Spleen (tissue), 11 donors: ENCODE data around the gene ZNF532. TPM values are rescaled to one million over a fixed set of nuclear protein-coding genes. Genes with fewer than 3 reads are reported as not detected.
A peak's percentile ranks its signal among the peaks of the same experiment; 100 is the strongest.

Experiments used
- DNase-seq: peaks from one replicate; pipeline ENCODE4 v3.0.0-alpha.2; 2020
- H3K27ac ChIP-seq, 8 donors: fragments of 200-600 bp; sonication (generic) in 7 of 8; 1 replicate in 4 of 8; 2 replicates in 4 of 8; pipeline versions ENCODE4 v1.5.0 to v1.8.0; 2016 to 2021; ENCODE audit warnings: inconsistent platforms in 4 of 8, mild to moderate bottlenecking in 4 of 8, moderate library complexity in 1 of 8
- H3K27me3 ChIP-seq, 7 donors: fragments of 200-600 bp; sonication (generic) in 6 of 7; replicated peaks in 1 of 7; 1 replicate in 4 of 7; 2 replicates in 3 of 7; pipeline versions ENCODE4 v1.5.0 to v1.8.0; 2016 to 2021; ENCODE audit warnings: inconsistent platforms in 3 of 7, mild to moderate bottlenecking in 1 of 7
- H3K36me3 ChIP-seq, 6 donors: fragments of 200-600 bp; sonication (generic) in 5 of 6; 1 replicate in 4 of 6; 2 replicates in 2 of 6; pipeline versions ENCODE4 v1.5.0 to v1.8.0; 2016 to 2021; ENCODE audit warnings: inconsistent platforms in 2 of 6
- H3K4me1 ChIP-seq, 6 donors: fragments of 200-600 bp; sonication (generic) in 5 of 6; 1 replicate in 3 of 6; 2 replicates in 3 of 6; pipeline versions ENCODE4 v1.5.0 to v1.8.0; 2016 to 2021; ENCODE audit warnings: inconsistent platforms in 3 of 6
- H3K4me3 ChIP-seq, 8 donors: fragments of 200-600 bp; sonication (generic) in 7 of 8; 1 replicate in 4 of 8; 2 replicates in 4 of 8; pipeline versions ENCODE4 v1.5.0 to v1.8.0; 2016 to 2021; ENCODE audit warnings: inconsistent platforms in 4 of 8, mild to moderate bottlenecking in 4 of 8, moderate library complexity in 2 of 8
- H3K9me3 ChIP-seq, 8 donors: fragments of 200-600 bp; sonication (generic) in 7 of 8; 1 replicate in 4 of 8; 2 replicates in 4 of 8; pipeline versions ENCODE4 v1.5.0 to v1.8.0; 2016 to 2021; ENCODE audit warnings: inconsistent platforms in 4 of 8
- POLR2A ChIP-seq, 3 donors: fragments of 450-650 bp; IDR thresholded peaks; one replicate each; pipeline ENCODE4 v1.5.1; 2017; ENCODE audit warnings: antibody characterized with exemption in 3 of 3, mild to moderate bottlenecking in 1 of 3
- POLR2AphosphoS5 ChIP-seq, 3 donors: sonication (generic); formaldehyde crosslinking; IDR thresholded peaks; one replicate each; pipeline ENCODE4 v1.5.1; 2017; ENCODE audit warnings: antibody characterized with exemption in 3 of 3
- WGBS, 5 donors: extraction: QIAGEN DNeasy Blood & Tissue Kit in 3 of 5; methylation state at CpG; one replicate each; pipeline versions ENCODE4 v1.1.5 to v1.1.7; 2013 to 2018; 5-methylcytosine and 5-hydroxymethylcytosine counted together
- intact Hi-C: fragments of 100-400 bp; cut with DNase I; formaldehyde crosslinking; loops from one replicate; pipeline ENCODE4 v1.15.0; 2023; ENCODE audit warnings: low total_unique reads
- polyA plus RNA-seq, 3 donors: library from polyadenylated mRNA; stranded (reverse); fragments of 200-250 nt; gene quantifications; one replicate each; pipeline ENCODE4 v1.2.1, GENCODE V29; 2013
- total RNA-seq, 7 donors: library from RNA; depleted of rRNA in 3 of 7; stranded (reverse); fragments of >200 nt in 3 of 7; fragmentation: NEBNext Ultra II Directional in 4 of 7; extraction: Animal tissue kit (Norgen Biotek cat#: 25700) in 4 of 7; gene quantifications; one replicate each; pipeline versions ENCODE4 v1.1.0 to v1.2.1, GENCODE V29; 2016 to 2021
- TF ChIP-seq, protein P1 (sequence below), 11 experiments: fragments of 200-600 bp in 7 of 11; fragments of 450-650 bp in 4 of 11; sonication (generic) in 4 of 11; IDR thresholded peaks in 8 of 11; conservative IDR thresholded peaks in 3 of 11; 1 replicate in 7 of 11; 2 replicates in 4 of 11; pipeline versions ENCODE4 v1.4.0 to v1.8.0; 2016 to 2021; ENCODE audit warnings: antibody characterized with exemption in 11 of 11, inconsistent platforms in 4 of 11, mild to moderate bottlenecking in 1 of 11
- donor health status: healthy with polysubstance abuse.
- donor health status: DM: no; HTN: no; CAD: no; lungs with moderate emphysema.
- donor health status: DM: no; HTN: no; CAD: no.
- donor health status: Bipolar disorder and iron deficiency.
- donor health status: healthy.
- donor health status: DM: no; HTN: no; CAD: no.
- donor health status: DM: yes; HTN: yes; CAD: no.

The ZNF532 gene
- total and polyA plus RNA-seq, 10 donors = 5.2 to 64.8 (median 42.4) TPM

DNA sequence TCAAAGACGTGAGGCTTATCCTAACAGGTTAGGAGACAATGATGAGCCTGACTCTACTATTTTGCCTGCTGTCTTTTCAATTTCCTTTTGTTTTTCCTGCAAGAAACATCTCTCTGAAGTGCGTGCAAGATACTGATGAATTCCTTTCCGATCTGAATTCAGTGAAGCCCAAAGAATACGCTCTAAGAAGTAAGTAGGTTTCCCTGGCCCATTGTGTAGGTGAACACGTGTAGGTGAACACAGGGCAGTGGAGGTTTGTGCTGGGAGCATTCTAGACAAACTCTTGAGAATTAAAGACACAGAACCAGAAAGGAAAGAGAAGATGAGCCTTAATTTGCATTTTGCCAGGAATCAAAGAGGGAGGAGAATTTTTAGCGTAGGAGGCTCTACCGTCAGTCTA is 132.0 kb downstream of the ZNF532 start:
- intact Hi-C loops = no loop called here
- no peak overlapping the region for H3K4me3 ChIP-seq
- H3K4me1 ChIP-seq = peaks cover 8 to 46% (median 16%) of the 10 kb centered on the region in 6 donors
- TF ChIP-seq POLR2AphosphoS5 (IDR thresholded peaks at IDR 0.05) = no peak
- no peak for TF ChIP-seq POLR2A (IDR thresholded peaks at IDR 0.05)
- TF ChIP-seq, protein P1, sequence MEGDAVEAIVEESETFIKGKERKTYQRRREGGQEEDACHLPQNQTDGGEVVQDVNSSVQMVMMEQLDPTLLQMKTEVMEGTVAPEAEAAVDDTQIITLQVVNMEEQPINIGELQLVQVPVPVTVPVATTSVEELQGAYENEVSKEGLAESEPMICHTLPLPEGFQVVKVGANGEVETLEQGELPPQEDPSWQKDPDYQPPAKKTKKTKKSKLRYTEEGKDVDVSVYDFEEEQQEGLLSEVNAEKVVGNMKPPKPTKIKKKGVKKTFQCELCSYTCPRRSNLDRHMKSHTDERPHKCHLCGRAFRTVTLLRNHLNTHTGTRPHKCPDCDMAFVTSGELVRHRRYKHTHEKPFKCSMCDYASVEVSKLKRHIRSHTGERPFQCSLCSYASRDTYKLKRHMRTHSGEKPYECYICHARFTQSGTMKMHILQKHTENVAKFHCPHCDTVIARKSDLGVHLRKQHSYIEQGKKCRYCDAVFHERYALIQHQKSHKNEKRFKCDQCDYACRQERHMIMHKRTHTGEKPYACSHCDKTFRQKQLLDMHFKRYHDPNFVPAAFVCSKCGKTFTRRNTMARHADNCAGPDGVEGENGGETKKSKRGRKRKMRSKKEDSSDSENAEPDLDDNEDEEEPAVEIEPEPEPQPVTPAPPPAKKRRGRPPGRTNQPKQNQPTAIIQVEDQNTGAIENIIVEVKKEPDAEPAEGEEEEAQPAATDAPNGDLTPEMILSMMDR (IDR thresholded peaks at IDR 0.05 in 8 of 11, conservative IDR thresholded peaks at IDR 0.05 in 3 of 11) = no peak
- no peaks in the 10 kb centered on the region for H3K9me3 ChIP-seq
- no peaks in the 10 kb centered on the region for H3K36me3 ChIP-seq
- H3K27me3 ChIP-seq = no peaks in the 10 kb centered on the region
- no peak for DNase-seq
- 84 to 89% (median 86%) methylated on average over 7 of the region's 7 CpGs for WGBS, 5 donors
- H3K27ac ChIP-seq = peak overlapping the region in 7 of 8 donors; percentile 30 to 75 (median 66)

DNA sequence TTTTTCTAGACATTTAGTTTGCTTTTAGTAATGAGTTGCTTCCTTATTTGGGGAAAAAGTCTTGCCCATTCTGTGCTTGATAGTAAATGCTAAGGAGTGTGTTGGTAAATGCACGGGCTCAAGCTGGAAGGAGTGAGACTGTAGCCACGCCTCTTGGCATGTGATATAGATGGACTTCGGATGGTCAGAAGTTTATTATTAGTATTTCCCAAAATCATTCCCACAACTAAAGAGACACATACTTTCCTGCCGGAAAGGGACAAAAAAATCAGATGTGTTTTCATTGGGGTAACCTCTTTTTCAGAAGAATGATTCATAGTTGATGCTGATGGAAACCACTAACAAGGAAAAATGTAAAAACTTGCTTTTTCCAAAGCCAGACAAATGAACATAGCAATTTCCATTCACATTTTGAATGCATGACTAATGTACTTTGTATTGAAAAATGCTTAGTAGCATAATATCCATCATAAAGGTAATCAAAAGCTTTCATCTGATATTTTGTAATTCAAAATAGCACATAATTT is 133.2 kb downstream of the ZNF532 start:
- H3K27me3 ChIP-seq = no peaks in the 10 kb centered on the region
- intact Hi-C loops = no loop called here
- peaks cover 3 to 38% (median 8%) of the 10 kb centered on the region in 6 donors for H3K4me1 ChIP-seq
- no peak overlapping the region for H3K4me3 ChIP-seq
- peak overlapping the region in 7 of 8 donors; percentile 51 to 75 (median 69) for H3K27ac ChIP-seq
- H3K36me3 ChIP-seq = no peaks in the 10 kb centered on the region
- WGBS, 5 donors = 61 to 82% (median 75%) methylated on average over 4 of the region's 4 CpGs
- peak in 1 of 3 donors; percentile 40 for TF ChIP-seq POLR2AphosphoS5 (IDR thresholded peaks at IDR 0.05)
- no peak for TF ChIP-seq POLR2A (IDR thresholded peaks at IDR 0.05)
- TF ChIP-seq, protein P1 (IDR thresholded peaks at IDR 0.05 in 8 of 11, conservative IDR thresholded peaks at IDR 0.05 in 3 of 11) = no peak
- DNase-seq = no peak
- no peaks in the 10 kb centered on the region for H3K9me3 ChIP-seq

DNA sequence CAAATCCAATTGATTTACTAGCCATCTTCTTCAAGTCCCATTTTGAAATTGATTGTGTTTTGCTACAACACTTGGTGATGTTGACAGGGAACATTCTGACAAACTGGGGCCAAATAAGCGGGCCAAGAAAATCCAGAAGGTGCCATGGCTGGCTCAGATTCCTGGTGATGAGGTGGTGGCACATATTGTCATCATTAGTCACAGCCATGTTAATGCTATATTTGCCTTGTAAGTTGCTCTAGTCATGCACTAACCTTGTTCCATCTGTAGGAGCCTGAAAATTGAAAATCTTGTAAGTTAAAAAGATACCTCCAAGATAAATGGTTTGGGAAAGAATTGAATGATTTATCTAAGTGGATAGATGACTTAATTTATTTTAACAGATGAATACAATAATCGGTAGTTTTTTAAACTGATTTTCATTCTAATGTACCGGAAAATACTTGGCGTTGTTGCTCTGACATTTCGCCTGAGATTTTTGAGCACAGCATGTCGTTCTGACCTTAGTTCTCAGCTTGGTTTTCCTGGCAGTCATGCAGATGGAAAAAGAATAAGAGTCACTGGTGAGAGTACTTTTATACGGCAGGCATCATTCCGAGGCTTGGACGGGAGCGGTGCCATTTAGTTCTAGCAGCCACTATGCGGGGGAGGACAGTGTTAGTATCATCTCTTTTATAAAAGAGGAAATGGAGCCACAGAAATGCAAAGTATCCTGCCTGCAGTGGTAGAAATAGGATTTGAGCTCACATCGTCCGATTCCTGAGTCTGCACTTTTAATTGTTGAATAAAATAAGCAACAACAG is 133.9 kb downstream of the ZNF532 start:
- intact Hi-C loops = no loop called here
- Histone ChIP-seq H3K27me3 (no peaks in the 10 kb centered on the region), H3K27ac (peak overlapping the region in 7 of 8 donors; percentile 51 to 75 (median 69)), H3K9me3 (no peaks in the 10 kb centered on the region), H3K4me3 (peak overlapping the region in 1 of 8 donors; percentile 27), H3K4me1 (peaks cover 0 to 34% (median 4%) of the 10 kb centered on the region in 6 donors), H3K36me3 (no peaks in the 10 kb centered on the region)
- TF ChIP-seq, protein P1 (IDR thresholded peaks at IDR 0.05 in 8 of 11, conservative IDR thresholded peaks at IDR 0.05 in 3 of 11) = no peak
- TF ChIP-seq POLR2AphosphoS5 (IDR thresholded peaks at IDR 0.05) (peak in 1 of 3 donors; percentile 64), POLR2A (IDR thresholded peaks at IDR 0.05) (no peak)
- WGBS, 5 donors = 65 to 81% (median 74%) methylated on average over 13 of the region's 13 CpGs
- no peak for DNase-seq

DNA sequence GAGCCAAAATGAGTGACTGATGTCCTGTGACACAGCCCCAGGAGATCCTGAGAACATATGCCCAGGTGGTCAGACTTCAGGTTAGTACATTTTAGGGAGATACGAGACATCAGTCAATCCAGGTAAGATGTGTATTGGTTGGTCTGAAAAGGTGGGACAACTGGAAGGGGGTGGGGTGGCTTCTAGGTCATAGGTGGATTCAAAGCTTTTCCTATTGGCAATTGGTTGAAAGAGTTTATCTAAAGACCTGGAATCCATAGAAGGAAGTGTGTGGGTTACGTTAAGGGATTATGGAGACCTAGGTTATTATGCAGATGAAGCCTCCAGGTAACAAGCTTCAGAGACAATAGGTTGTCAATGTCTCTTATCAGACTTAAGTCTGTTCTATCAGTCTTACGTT is 136.5 kb downstream of the ZNF532 start:
- intact Hi-C loops = no loop called here
- no peaks in the 10 kb centered on the region for H3K36me3 ChIP-seq
- TF ChIP-seq POLR2AphosphoS5 (IDR thresholded peaks at IDR 0.05) (no peak), POLR2A (IDR thresholded peaks at IDR 0.05) (no peak)
- TF ChIP-seq, protein P1 (IDR thresholded peaks at IDR 0.05 in 8 of 11, conservative IDR thresholded peaks at IDR 0.05 in 3 of 11) = no peak
- DNase-seq = no peak
- H3K4me1 ChIP-seq = peaks cover 0 to 38% (median 4%) of the 10 kb centered on the region in 6 donors
- H3K4me3 ChIP-seq = no peak overlapping the region
- H3K9me3 ChIP-seq = no peaks in the 10 kb centered on the region
- no peaks in the 10 kb centered on the region for H3K27me3 ChIP-seq
- 91 to 98% (median 93%) methylated on average over 3 of the region's 3 CpGs for WGBS, 5 donors
- H3K27ac ChIP-seq = no peak overlapping the region
